GM12878 (cell line): ENCODE results near the gene DNAH5. TPM values are rescaled to one million over a fixed set of nuclear protein-coding genes. Genes with fewer than 3 reads are reported as not detected.

Source experiments
- ATAC-seq: fragments of 200-7000 bp; cut with Tn5 transposase; 3 replicates; pipeline ENCODE4 v1.9.1; 2020; ENCODE audit warnings: mild to moderate bottlenecking, moderate library complexity
- BruUV-seq: library from RNA; stranded (reverse); fragments of 400-500 nt; replicated peaks from 2 replicates; lab custom pipeline; 2021; lab: Mats Ljungman, UMichigan
- CTCF ChIA-PET: fragments of 300-600 bp; sonication (Branson Sonifier 250); formaldehyde crosslinking; extraction: SDS; loops from one replicate; lab custom pipeline; 2021; ENCODE audit warnings: inconsistent platforms; lab: Yijun Ruan, JAX
- POLR2A ChIA-PET: fragments of 350-600 bp; formaldehyde crosslinking; extraction: SDS; loops from one replicate; lab custom pipeline; 2021; ENCODE audit warnings: inconsistent platforms; lab: Charles Lee
- RAD21 ChIA-PET: fragments of 300-600 bp; sonication (Branson Sonifier 250); formaldehyde crosslinking; loops from one replicate; lab custom pipeline; 2023; ENCODE audit warnings: antibody characterized with exemption; ENCODE audit not compliant: unreplicated experiment; lab: Charles Lee
- SMC1A ChIA-PET: fragments of 300-600 bp; sonication (Branson Sonifier 250); formaldehyde crosslinking; loops from one replicate; lab custom pipeline; 2023; ENCODE audit not compliant: unreplicated experiment, uncharacterized antibody; lab: Charles Lee
- DNase-seq: peaks from one replicate; pipeline ENCODE4 v3.0.0-alpha.2; 2011; ENCODE audit warnings: low read depth, low spot score
- FAIRE-seq: peaks from 3 replicates; lab custom pipeline; 2011; peaks lifted over from hg19 to GRCh38; lab: Jason Lieb, UNC
- H2AFZ ChIP-seq: 2 replicates; pipeline ENCODE4 v1.6.0; 2011; ENCODE audit warnings: low read depth, low read length, control low read depth; ENCODE audit not compliant: control insufficient read depth
- H3K27ac ChIP-seq: 2 replicates; pipeline ENCODE4 v1.5.1; 2011; ENCODE audit warnings: control low read depth; ENCODE audit not compliant: control insufficient read depth, insufficient read depth
- H3K27me3 ChIP-seq, 2 experiments: replicated peaks in 1 of 2; 2 replicates each; pipeline versions ENCODE4 v1.6.0 to v1.6.1; 2011; ENCODE audit warnings: low read length in 1 of 2; ENCODE audit not compliant: control insufficient read depth in 2 of 2, insufficient read depth in 2 of 2
- H3K36me3 ChIP-seq, 2 experiments: 2 replicates each; pipeline ENCODE4 v1.5.1; 2011; ENCODE audit warnings: low read length in 1 of 2; ENCODE audit not compliant: control insufficient read depth in 2 of 2, insufficient read depth in 2 of 2
- H3K4me1 ChIP-seq: 2 replicates; pipeline ENCODE4 v1.6.1; 2011; ENCODE audit warnings: mild to moderate bottlenecking, low read length, moderate library complexity, mixed read lengths; ENCODE audit not compliant: control insufficient read depth, insufficient read depth
- H3K4me2 ChIP-seq: 2 replicates; pipeline ENCODE4 v1.6.0; 2011; ENCODE audit warnings: control low read depth; ENCODE audit not compliant: control insufficient read depth, insufficient read depth
- H3K4me3 ChIP-seq: fragments of 200-600 bp; sonication (generic); 2 replicates; pipeline ENCODE4 v1.5.1; 2016
- H3K79me2 ChIP-seq: 2 replicates; pipeline ENCODE4 v1.6.0; 2011; ENCODE audit warnings: low read length; ENCODE audit not compliant: control insufficient read depth, insufficient read depth
- H3K9ac ChIP-seq: 2 replicates; pipeline ENCODE4 v1.8.0; 2011; ENCODE audit warnings: low read length, control low read depth, mixed read lengths; ENCODE audit not compliant: control insufficient read depth, insufficient read depth
- H3K9me3 ChIP-seq: replicated peaks from 3 replicates; pipeline ENCODE4 v1.5.1; 2011; ENCODE audit warnings: mild to moderate bottlenecking, low read length; ENCODE audit not compliant: control insufficient read depth, insufficient read depth
- H4K20me1 ChIP-seq: 2 replicates; pipeline ENCODE4 v1.6.0; 2011; ENCODE audit not compliant: control insufficient read depth, insufficient read depth
- E2F4 ChIP-seq: IDR thresholded peaks from 2 replicates; pipeline ENCODE4 v1.6.1; 2012; ENCODE audit warnings: low read depth, low read length, improper control_type of control experiment
- KDM1A ChIP-seq: fragments of 200-600 bp; sonication (generic); IDR thresholded peaks from 2 replicates; pipeline ENCODE4 v1.6.1; 2016; ENCODE audit warnings: borderline replicate concordance
- MTA3 ChIP-seq: IDR thresholded peaks from 2 replicates; pipeline ENCODE4 v1.6.1; 2012; ENCODE audit warnings: low read length, inconsistent platforms, borderline replicate concordance
- NBN ChIP-seq: fragments of 450-650 bp; IDR thresholded peaks from 2 replicates; pipeline ENCODE4 v1.6.1; 2016
- NFIC ChIP-seq: IDR thresholded peaks from 2 replicates; pipeline ENCODE4 v1.6.1; 2012; ENCODE audit warnings: low read depth, mild to moderate bottlenecking, inconsistent platforms, low read length, moderate library complexity
- NFYB ChIP-seq: IDR thresholded peaks from 2 replicates; pipeline ENCODE4 v1.6.1; 2011; ENCODE audit warnings: low read depth, mild to moderate bottlenecking, low read length, improper control_type of control experiment, moderate library complexity; ENCODE audit not compliant: insufficient read depth
- NKRF ChIP-seq: fragments of 450-650 bp; conservative IDR thresholded peaks from 2 replicates; pipeline ENCODE4 v1.6.1; 2017; ENCODE audit warnings: mild to moderate bottlenecking, moderate library complexity
- RBBP5 ChIP-seq: fragments of 200-600 bp; sonication (generic); conservative IDR thresholded peaks from 2 replicates; pipeline ENCODE4 v1.6.1; 2016
- SPI1 ChIP-seq: IDR thresholded peaks from 2 replicates; pipeline ENCODE4 v1.6.1; 2011; ENCODE audit warnings: low read depth, mild to moderate bottlenecking, low read length, moderate library complexity, borderline replicate concordance; ENCODE audit not compliant: insufficient read depth
- SREBF2 ChIP-seq: IDR thresholded peaks from 2 replicates; pipeline ENCODE4 v1.6.1; 2012; ENCODE audit warnings: mild to moderate bottlenecking, low read length
- ZZZ3 ChIP-seq: IDR thresholded peaks from 2 replicates; pipeline ENCODE4 v1.6.1; 2011; ENCODE audit warnings: low read depth; ENCODE audit not compliant: control insufficient read depth, insufficient read length
- WGBS: methylation state at CpG from one replicate; pipeline ENCODE4 v1.1.6; 2016; ENCODE audit warnings: low lambda C conversion rate; ENCODE audit not compliant: insufficient replicate concordance, insufficient coverage; ENCODE audit errors: missing lambda C conversion rate; 5-methylcytosine and 5-hydroxymethylcytosine counted together
- in situ Hi-C: fragments of 300-500 bp; cut with MboI; formaldehyde crosslinking; loops from 9 replicates; pipeline ENCODE4 v1.14.3; 2018; ENCODE audit warnings: mixed read lengths
- intact Hi-C: fragments of 100-400 bp; cut with micrococcal nuclease; formaldehyde crosslinking; loops from one replicate; pipeline ENCODE4 v1.14.2; 2022; ENCODE audit not compliant: unreplicated experiment
- polyA plus RNA-seq, 11 experiments: library from polyadenylated mRNA; depleted of rRNA in 4 of 11; unstranded in 6 of 11; stranded (reverse) in 5 of 11; fragments of >200 nt; fragmentation: Nextera tagmentation in 4 of 11; fragmentation: Illumina TruSeq in 1 of 11; extraction: Ambion mirVana in 4 of 11; extraction: Trizol in 1 of 11; gene quantifications; 1 replicate in 1 of 11; 2 replicates in 10 of 11; pipeline versions ENCODE4 v1.2.1 to v1.2.3, GENCODE V29; 2011 to 2016; ENCODE audit warnings: inconsistent platforms in 2 of 11, missing spikeins in 2 of 11, low read depth in 1 of 11
- total RNA-seq, 4 experiments: library from RNA; depleted of rRNA in 3 of 4; stranded (reverse); fragments of >200 nt in 3 of 4; fragmentation: Illumina TruSeq in 1 of 4; extraction: Trizol in 1 of 4; gene quantifications; 2 replicates each; pipeline versions ENCODE4 v1.2.1 to v1.2.3, GENCODE V29; 2013 to 2021
- TF ChIP-seq, protein P1 (sequence below): fragments of 450-650 bp; IDR thresholded peaks from 2 replicates; pipeline ENCODE4 v1.6.1; 2018; ENCODE audit warnings: mild to moderate bottlenecking, low read depth, moderate library complexity; ENCODE audit not compliant: partially characterized antibody
- TF ChIP-seq, protein P2 (sequence below): fragments of 450-650 bp; formaldehyde crosslinking; IDR thresholded peaks from 2 replicates; pipeline ENCODE4 v1.4.0; 2022; ENCODE audit warnings: mild to moderate bottlenecking, moderate library complexity

Gene DNAH5
- total and polyA plus RNA-seq, 10 of the 15 experiments (the other 5 are each of a cell fraction or from before 2014, with no cell fraction given), result under 0.01 to 0.30 (median 0.07) TPM; not detected in 7

GRCh38 chr5:13973724-13974123 lies 29.2 kb upstream of the DNAH5 start:
- POLR2A ChIA-PET, result no interaction called here
- Histone ChIP-seq H3K4me1 (no peaks in the 10 kb centered on the region), H3K4me3 (no peak overlapping the region), H3K9ac (no peak overlapping the region), H3K4me2 (no peak overlapping the region), H3K27me3 (no peaks in the 10 kb centered on the region), H4K20me1 (no peaks in the 10 kb centered on the region), H3K79me2 (no peaks in the 10 kb centered on the region), H2AFZ (no peak overlapping the region), H3K36me3 (no peaks in the 10 kb centered on the region), H3K27ac (no peak overlapping the region), H3K9me3 (no peaks in the 10 kb centered on the region)
- no peak for TF ChIP-seq MTA3
- TF ChIP-seq NKRF, result no peak
- TF ChIP-seq ZZZ3, result no peak
- TF ChIP-seq NFIC, result no peak
- TF ChIP-seq, protein P1, sequence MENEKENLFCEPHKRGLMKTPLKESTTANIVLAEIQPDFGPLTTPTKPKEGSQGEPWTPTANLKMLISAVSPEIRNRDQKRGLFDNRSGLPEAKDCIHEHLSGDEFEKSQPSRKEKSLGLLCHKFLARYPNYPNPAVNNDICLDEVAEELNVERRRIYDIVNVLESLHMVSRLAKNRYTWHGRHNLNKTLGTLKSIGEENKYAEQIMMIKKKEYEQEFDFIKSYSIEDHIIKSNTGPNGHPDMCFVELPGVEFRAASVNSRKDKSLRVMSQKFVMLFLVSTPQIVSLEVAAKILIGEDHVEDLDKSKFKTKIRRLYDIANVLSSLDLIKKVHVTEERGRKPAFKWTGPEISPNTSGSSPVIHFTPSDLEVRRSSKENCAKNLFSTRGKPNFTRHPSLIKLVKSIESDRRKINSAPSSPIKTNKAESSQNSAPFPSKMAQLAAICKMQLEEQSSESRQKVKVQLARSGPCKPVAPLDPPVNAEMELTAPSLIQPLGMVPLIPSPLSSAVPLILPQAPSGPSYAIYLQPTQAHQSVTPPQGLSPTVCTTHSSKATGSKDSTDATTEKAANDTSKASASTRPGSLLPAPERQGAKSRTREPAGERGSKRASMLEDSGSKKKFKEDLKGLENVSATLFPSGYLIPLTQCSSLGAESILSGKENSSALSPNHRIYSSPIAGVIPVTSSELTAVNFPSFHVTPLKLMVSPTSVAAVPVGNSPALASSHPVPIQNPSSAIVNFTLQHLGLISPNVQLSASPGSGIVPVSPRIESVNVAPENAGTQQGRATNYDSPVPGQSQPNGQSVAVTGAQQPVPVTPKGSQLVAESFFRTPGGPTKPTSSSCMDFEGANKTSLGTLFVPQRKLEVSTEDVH, result no peak
- TF ChIP-seq E2F4, result no peak
- TF ChIP-seq NBN, result no peak
- TF ChIP-seq NFYB, result no peak
- TF ChIP-seq SPI1, result no peak
- no peak for TF ChIP-seq KDM1A
- TF ChIP-seq, protein P2, sequence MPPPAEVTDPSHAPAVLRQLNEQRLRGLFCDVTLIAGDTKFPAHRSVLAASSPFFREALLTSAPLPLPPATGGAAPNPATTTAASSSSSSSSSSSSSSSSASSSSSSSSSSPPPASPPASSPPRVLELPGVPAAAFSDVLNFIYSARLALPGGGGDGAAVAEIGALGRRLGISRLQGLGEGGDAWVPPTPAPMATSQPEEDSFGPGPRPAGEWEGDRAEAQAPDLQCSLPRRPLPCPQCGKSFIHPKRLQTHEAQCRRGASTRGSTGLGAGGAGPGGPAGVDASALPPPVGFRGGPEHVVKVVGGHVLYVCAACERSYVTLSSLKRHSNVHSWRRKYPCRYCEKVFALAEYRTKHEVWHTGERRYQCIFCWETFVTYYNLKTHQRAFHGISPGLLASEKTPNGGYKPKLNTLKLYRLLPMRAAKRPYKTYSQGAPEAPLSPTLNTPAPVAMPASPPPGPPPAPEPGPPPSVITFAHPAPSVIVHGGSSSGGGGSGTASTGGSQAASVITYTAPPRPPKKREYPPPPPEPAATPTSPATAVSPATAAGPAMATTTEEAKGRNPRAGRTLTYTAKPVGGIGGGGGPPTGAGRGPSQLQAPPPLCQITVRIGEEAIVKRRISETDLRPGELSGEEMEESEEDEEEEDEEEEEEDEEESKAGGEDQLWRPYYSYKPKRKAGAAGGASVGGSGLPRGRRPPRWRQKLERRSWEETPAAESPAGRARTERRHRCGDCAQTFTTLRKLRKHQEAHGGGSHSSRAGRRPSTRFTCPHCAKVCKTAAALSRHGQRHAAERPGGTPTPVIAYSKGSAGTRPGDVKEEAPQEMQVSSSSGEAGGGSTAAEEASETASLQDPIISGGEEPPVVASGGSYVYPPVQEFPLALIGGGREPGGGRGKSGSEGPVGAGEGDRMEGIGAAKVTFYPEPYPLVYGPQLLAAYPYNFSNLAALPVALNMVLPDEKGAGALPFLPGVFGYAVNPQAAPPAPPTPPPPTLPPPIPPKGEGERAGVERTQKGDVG, result no peak
- no peak for TF ChIP-seq SREBF2
- no peak for TF ChIP-seq RBBP5
- FAIRE-seq, result no peak
- SMC1A ChIA-PET, result no interaction called here
- ATAC-seq, result no peak
- in situ Hi-C loops (no loop called here), intact Hi-C loops (no loop called here)
- BruUV-seq, result no TSS peak
- WGBS, result 47% methylated on average over 6 of the region's 6 CpGs
- CTCF ChIA-PET, result no interaction called here
- DNase-seq, result no peak
- RAD21 ChIA-PET, result no interaction called here
